ELR (cell line): Measurements from ENCODE around the gene LCE3B.
"Not testable (repeated sequence)": the region's sequence is repeated elsewhere in the genome, so short reads cannot be mapped to it uniquely, and the experiment has no call there.

Experiments used
- DNase-seq: peaks from one replicate; pipeline ENCODE4 v3.0.0-alpha.2; 2015; ENCODE audit warnings: low read depth

Gene LCE3B, protein sequence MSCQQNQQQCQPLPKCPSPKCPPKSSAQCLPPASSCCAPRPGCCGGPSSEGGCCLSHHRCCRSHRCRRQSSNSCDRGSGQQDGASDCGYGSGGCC

DNA sequence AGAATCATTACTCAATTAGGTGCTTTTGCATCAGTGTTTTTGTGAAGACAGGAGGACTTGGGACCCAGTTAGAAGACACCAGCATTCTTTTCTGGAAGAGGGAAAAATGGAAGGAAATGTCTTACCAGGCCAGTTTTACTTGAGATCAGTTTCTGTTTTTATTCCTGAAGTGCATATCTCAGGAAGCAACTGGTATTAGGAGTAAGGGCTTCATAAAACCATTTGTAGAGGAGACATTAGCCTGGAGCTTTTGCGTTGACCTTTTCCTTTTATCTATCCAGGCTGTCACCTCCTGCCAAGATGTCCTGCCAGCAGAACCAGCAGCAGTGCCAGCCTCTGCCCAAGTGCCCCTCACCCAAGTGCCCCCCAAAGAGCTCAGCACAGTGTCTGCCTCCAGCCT lies at the start of gene LCE3B:
Gene LCE3B (plus strand): TSS at position 301 of the 400 bp plus-strand sequence. CDS start 0 bp downstream, at position 301.
- DNase-seq = no peak

DNA sequence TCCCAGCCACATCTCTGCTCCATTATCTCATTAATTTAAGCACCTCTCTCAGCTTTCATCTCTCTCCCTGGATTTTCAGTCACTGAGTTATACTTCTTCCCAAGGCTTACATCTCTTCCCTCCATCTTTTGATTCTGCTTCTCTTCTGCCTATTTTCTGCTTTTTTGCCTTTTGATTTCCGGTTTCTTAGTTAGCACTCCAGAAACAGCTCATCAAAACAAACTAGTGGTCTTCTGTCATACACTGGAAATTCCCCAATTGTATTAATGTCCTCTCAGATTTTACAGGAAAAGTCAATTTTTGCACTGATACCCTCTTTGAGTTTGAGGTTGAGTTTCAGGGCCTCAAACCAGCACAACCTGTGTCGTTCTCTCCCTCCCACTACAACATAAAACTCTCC lies 48.5 kb upstream of the LCE3B start:
- DNase-seq = no peak

DNA sequence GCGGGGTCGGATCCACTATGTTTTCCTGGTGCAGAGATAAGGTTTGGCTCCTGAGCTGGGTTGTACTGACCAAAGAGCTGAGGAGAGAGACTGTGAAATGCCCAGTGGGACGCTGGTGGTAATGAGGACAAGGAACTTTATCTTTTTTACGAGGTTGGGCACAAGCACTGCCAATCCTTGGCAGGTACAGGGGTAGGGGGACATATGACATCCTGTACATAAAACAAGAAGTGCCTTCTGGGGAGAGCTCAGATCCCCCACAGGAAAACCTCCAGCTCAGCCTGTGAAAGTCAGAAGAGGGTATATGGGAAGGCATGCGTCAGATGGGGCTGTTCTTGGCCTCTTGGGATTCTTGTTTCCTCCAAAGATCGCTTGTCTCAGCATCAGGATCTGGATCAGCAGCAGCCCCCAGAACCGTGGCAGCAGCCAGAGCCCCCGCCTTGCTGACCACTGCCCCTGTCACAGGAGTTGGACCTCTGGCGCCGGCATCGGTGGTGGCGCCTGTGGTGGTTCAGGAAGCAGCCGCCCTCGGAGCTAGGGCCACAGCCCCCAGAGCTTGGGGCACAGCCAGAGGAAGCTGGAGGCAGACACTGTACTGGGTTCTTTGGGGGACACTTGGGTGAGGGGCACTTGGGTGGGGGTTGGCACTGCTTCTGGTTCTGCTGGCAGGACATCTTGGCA lies 47.9 kb upstream of the LCE3B start:
- no peak for DNase-seq

DNA sequence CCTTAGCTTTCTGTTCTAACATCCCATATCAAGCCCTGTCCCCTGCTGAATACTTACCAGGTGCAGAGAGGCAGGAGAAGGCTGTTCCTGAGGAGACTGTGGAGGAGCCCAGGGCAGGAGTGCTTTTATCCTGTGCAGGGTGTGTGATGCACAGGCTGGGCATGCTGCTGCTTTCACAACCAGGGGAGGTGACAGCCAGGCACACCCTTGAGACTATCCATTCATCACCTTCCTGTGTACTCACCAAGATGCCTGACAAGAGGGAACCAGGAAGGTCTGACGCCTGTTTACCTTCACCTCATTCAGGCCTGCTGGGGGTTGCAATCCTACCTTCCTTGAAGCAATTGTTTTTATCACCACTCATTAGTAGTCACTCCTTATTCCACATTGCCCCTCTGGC lies 46.9 kb upstream of the LCE3B start, which contains the start of gene LCE3E:
Gene LCE3E (minus strand): TSS at position 100 of the 400 bp plus-strand sequence. CDS start 572 bp downstream, outside the sequence.
- DNase-seq = no peak

DNA sequence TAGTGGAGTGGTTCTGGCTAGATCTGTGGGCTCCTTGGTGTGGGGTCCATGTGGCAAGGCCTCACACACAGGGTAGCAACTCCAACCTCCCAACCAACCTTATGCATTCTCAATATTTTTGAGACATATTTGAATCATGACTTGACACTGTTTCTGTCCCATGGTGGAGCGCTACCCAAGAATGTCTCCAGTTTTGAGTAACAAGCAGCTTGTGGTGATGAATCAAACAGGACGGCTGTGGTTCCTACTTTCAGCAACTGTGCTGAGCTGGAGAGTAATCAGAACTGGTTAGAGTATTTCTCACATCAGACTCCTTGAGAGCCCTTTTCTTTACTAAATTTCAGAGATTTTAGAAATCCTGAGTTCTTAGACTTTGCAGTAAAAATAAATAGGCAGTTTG lies 36.4 kb upstream of the LCE3B start:
- DNase-seq = peak; percentile 69

DNA sequence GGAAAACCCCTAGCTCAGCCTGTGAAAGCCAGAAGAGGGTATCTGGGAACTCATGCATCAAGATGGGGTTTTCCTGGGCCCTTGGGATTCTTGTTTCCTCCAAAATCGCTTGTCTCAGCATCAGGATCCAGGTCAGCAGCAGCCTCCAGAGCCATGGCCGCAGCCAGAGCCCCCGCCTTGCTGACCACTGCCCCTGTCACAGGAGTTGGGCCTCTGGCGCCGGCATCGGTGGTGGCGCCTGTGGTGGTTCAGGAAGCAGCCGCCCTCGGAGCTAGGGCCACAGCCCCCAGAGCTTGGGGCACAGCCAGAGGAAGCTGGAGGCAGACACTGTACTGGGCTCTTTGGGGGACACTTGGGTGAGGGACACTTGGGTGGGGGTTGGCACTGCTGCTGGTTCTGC lies 34.1 kb upstream of the LCE3B start:
- not testable (repeated sequence) for DNase-seq

DNA sequence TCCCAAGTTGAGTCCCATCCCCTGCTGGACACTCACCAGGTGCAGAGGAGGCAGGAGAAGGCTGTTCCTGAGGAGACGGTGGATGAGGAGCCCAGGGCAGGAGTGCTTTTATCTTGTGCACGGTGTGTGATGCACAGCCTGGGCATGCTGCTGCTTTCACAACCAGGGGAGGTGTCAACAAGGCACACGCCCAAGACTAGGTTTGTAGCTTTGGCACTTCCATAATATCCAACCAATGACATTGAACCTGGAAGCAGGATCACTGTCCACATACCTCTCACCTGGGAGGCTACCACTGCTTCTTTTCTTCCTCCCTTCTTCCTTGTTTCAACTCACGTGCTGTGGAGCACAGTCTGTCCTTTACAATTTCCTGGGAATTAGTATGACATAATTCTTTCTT lies 33.2 kb upstream of the LCE3B start, which contains the start of gene LCE3D:
Gene LCE3D (minus strand): TSS at position 84 of the 400 bp plus-strand sequence. CDS start 580 bp downstream, outside the sequence.
- DNase-seq = peak; percentile 32

DNA sequence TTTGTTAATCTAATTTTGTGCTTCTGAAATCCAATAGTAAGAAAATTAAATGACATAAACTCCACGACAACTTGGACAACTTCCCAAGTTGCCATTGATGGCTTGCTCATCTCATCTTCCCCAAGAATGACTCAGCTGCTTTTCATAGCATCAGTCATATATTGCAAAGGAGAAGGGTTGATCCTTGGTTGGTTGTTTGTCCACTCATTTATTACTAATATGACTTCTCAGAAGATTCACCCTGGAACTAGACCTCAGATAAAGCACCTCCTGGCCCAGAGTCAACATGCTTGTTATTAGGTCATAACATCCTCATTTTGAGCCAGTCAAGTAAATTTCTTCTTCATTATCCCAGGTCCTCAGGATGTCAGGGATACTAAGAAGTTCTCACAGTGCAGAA lies 31.0 kb upstream of the LCE3B start:
- DNase-seq = peak; percentile 91

DNA sequence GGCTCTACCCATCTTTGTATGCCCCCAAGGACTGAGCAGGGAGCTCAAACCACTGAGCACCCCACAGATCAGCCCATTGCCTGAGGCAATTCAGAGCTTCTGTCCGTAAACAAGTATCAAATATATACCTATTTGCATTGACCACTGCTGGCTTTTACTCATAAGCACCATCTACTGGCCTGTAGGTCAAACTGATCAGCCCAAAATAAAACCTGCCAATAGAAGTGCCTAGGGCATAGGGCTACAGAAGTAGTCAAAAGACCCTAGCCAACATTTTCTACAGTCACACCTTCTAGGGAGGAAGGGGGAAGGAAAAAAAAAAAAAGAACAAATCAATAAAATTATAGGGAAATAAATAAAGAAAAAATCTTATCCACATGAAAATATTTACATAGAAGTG lies 28.0 kb upstream of the LCE3B start:
- DNase-seq = no peak

DNA sequence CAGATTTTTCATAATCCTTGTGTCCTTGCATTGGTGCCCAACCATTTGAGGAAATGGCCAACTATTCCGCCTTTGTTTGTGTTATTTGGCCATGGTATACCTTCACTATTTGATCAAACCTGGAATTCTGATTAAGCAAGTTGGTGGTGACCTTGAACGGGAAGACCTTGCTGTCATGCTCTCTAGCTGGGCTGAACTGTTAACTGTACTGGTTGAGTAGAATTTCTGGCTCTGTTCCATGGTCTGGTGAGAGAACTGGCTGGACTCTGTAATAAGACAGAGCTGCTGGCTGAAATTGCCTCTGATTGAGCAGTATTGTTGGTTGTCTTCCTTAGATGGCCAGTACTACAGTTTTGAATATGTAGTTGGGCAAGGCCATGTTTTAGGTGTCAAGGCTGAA lies 16.6 kb upstream of the LCE3B start:
- no peak for DNase-seq

DNA sequence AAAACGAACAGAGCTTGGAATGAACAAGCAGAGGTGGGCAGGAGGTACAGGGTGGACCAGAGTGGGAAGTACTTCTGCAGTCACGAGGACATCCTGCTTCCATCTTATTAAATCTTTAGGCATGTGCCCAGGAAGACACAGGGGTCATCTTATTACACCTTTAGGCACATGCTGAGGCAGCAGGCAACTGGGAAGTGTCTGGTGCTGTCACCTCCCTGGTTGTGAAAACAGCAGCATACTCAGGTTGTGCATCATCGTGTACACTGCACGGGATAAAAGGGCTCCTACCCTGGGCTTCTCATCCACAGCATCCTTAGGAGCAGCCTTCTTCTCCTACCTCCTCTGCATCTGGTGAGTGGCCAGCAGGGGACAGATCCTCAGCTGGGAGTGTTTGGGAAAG lies 13.7 kb upstream of the LCE3B start, which contains the start of gene LCE3C:
Gene LCE3C (plus strand): TSS at position 301 of the 400 bp plus-strand sequence. CDS start 498 bp downstream, outside the sequence.
- no peak for DNase-seq

DNA sequence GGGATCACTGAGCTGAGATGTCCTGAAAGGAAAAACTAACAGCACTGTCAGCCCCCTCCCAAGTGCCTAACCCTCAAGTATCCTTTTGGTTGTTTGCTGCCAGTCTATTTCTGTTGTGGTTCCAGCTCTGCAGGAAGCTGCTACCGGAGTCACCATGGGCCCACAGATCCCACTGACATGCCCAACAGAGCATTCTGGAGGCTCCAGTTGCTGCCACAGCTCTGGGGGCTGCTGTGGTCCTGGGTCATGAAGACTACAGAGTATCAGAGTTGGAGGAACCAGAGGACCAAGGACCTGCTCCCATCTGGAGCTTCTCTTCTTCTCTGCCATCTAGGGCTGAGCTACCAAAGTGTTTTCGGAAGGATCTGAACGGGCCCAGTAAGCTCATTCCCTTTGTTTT lies 8.4 kb downstream of the LCE3B start:
- DNase-seq = no peak

DNA sequence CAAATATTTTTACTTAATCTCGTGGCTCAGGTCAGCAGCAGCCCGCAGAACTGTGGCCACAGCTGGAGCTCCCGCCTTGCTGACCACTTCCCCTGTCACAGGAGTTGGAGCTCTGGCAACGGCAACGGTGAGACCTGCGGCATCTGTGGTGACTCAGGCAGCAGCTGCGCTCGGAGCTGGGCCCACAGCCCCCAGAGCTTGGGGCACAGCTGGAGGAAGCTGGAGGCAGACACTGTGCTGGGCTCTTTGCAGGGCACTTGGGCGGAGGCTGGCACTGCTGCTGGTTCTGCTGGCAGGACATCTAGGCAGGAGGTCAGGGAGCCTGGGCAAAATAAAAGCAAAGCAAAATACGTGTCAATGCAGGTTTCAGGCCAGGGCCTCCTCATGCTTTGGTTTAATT lies 9.2 kb downstream of the LCE3B start, which contains the start of gene LCE3A:
Gene LCE3A (minus strand): TSS at position 301 of the 400 bp plus-strand sequence. CDS start 0 bp downstream, at position 301.
- DNase-seq = peak; percentile 51

DNA sequence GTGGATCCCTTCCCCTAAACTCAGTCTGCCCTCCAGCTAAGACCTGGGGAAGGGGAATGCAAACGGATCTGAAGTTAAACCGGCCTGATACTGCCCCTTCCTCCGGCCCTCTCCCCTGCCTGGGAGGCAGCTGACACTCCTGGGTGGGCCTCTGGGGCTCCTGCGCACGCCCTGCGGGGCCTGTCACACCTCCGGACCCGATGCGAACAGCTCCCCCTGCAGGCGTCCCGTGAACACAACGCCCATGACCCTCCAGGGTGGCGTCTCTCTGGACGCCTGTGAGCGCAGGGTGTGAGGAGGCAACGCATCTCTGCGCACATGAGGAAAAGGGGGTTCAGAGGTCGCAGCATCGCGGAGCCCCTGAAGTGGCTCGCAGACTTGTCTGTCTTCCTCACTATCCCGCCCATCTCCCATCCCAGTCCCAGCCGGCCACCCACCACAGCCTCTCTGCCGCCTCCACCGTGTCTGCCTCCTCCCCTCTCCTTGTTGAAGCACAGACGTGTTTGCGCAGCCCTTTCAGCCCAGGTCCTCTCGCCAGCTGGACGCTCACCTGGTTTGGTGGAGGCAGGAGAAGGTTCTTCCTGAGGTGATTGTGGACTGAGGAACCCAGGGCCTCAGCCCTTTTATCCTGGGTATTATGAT lies 9.7 kb downstream of the LCE3B start:
- DNase-seq = peak; percentile 16

DNA sequence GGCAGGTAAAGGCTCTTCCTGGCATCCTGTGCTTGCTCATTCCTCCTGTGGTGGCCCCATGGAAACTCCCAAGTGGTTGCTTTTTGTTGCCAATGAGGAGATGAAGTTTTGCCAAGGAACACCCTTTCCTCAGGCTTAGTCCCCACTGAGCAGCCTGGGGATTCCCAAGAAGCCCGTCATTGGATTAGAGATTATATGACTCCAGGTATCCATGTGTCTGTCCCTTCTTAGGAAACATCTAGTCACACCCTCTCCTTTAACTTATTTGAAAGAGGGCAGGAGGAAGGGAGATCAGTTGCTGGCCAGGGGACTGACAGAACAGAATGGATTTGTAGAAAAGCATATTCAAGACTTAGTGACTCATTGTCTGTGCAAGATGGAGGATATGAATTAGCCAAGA lies 13.1 kb downstream of the LCE3B start:
- no peak for DNase-seq

DNA sequence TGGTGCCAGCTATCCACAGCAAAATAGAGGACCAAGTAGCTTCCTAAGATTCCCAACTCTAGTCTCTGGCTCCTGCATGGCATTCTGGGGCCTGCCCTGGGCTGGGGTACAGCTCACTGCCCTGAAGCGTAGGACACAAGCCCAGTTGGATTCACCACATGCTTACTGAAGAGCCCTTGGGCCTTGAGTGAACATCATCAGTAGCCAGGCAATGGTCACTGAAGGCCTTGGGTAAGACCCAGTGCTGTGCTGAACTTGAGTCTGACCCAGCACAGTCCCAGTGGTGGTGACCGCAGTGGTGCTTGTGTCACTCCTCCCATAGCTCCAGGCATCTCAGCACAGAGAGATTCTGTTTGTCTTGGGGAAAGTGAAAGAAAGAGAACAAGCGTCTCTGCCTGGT lies 17.0 kb downstream of the LCE3B start:
- DNase-seq = no peak

DNA sequence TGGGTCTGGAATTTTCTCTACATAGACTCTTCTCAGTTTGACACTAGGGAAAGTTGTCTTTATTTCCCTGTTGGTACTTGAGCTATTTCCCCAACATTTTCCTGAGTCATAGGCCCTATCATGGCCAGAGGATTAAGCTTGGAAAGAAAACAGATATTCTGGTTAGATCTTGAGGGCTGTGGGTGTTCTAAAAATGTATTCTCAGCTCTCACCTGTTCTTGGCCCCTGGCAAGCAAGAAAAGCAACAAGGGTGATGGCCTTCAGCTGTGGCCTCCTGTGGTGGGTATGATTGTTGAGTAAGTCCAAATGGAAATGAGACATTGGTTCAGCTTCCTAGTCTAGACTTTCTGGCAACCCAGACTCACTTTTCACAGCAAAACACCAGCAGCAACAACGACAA lies 26.7 kb downstream of the LCE3B start:
- DNase-seq = no peak

DNA sequence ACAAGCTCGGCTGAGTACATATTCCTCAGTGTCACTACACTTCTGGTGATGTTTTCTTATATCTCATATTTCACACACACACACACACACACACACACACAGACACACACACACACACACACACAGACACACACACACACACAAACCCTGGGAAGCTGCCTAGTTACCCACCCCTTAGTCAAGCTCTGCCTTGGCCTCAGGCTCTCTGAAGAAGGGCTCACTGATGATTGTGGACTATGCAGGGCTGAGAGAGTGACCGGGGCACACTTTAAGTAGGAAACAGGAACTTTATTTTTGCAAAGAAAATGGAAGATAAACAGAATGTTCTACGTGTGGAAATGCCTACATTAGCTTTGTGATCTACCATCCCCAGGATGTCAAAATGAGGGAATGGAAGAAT lies 30.3 kb downstream of the LCE3B start:
- DNase-seq = no peak

DNA sequence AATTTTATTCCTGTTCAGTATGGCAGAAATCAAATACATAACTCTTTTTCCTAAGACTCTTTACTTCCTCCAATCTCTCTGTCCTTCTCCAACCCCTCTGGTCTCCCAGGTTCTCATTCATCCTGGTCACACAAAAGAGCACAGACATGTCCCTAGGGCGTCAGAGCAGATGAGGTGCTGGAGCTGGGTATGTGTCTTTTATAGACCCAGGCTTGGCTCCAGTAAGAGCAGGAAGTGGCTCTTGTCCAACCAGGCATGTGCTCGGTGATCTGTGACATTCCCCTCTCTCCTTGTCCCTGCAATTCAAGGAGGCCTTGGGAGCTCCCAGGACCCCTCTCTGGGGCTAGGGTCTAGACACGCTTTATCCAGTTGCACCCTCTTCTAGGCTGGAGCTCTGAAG lies 31.5 kb downstream of the LCE3B start:
- DNase-seq = no peak

DNA sequence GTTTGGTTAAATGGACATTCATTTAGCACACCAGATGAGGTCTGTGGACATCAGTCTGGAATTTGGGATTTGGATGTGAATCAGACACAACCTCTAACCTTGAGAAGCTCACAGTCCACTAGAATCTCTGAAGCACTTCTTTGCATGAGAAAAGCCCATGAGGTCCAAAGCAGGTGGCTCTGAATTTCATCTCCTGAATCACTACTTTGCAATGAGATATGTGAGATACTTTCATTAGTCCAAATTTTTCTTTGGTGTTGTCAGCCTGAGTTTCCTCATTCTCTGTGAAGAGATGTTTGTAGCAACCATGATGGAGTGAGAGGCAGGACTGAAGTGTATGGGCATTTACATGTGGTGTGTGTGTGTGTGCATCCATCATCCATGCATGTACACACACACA lies 33.0 kb downstream of the LCE3B start:
- DNase-seq = peak; percentile 41

DNA sequence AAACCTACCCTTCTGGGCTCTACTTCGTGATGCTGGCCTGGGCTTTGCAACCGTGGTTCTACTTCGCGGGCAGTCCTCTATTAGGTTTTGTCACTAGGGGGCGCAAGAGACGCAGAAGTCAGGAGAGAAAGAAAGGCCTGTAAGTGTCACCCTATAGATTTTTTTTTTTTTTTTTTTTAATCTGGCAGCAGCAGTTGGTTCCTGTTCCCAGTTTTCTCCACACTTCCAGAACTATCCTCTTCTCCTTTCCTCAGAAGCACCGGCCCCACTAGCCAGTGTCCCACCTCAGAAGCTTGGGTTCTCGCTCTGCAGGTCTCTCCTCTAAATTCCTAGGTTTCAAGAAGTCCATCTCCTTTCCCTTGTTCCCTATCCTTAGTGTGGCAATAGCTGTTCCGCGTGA lies 40.5 kb downstream of the LCE3B start:
- DNase-seq = peak; percentile 80

DNA sequence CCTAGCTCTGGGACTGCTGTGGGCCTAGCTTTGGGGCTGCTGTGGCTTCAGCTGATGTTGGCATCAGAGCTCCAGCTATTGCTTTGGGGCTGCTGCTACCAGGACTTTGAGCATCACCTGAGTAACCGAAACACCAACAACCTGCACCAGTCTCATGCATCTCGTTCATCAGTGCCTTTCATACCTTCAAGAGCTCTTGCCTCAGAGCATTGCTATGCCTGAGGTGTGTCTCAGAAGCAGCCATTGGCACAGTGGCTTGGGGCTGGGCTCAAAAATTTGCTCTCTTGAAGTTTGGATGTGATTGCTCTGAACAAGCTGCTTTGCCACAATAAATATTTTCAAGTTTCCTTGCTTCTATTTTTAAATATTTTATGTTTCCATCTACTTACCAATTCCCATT lies 42.8 kb downstream of the LCE3B start:
- DNase-seq = no peak

DNA sequence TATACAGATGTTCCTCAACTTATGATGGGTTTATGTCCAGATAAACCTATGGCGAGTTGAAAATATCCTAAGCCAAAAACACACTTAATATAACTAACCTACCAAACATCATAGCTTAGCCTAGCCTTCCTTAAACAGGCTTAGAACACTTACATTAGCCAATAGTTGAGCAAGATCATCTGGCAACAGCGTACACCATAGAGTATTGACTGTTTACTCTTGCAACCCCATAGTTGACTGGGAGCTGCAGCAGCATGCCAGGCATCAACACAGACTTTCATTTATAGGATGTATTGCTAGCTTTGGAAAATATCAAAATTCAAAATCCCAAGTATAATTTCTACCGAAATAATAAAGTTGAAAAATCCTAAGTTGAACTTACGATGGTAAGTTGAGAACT lies 44.1 kb downstream of the LCE3B start:
- DNase-seq = no peak
